ENCODE measurements around the gene DCXR. TPM values are rescaled to one million over a fixed set of nuclear protein-coding genes. Genes with fewer than 3 reads are reported as not detected.

DCXR gene
- total and polyA plus RNA-seq, 9 donors, result 16.7 to 217 (median 131) TPM

DNA sequence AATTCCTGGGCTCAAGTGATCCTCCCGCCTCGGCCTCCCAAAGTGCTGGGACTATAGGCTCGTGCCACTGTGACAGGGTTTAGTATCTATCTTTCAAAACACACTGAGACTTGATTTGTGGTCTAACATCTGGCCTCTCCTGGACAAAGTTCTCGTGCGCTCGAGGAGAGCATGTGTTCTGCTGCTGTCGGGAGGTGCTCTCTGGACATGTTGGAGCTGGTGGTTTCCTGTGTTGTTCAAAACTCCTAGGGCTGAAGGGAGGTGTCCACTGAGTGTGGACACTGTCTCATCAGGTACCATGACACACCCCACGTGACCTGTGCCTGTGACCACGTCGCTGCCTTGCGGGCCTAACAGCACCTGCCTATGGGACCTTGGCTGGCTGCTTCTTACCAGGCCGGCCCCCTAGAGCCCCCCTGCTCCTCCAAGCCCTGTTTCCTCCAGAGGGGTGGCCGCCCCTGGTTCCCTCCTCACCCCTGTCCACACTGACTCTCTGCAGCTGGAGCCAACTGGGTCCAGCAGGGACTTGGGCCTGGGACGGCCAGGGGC is 8.5 kb upstream of the DCXR start:
- TF ChIP-seq CTCF (IDR thresholded peaks at IDR 0.05) (no peak), EP300 (IDR thresholded peaks at IDR 0.05) (no peak), POLR2A (IDR thresholded peaks at IDR 0.05) (no peak)
- DNase-seq, result no peak
- 52 to 63% (median 56%) methylated on average over 14 of the region's 14 CpGs for WGBS, 3 donors

GRCh38 chr17:82043507-82043906 is 6.0 kb upstream of the DCXR start:
- intact Hi-C loops (cut with DNase I), result no loop called here
- no peaks in the 10 kb centered on the region for H3K36me3 ChIP-seq
- no peaks in the 10 kb centered on the region for H3K4me1 ChIP-seq (ENCODE audit: insufficient read depth)
- no peak overlapping the region for H3K27ac ChIP-seq
- no peaks in the 10 kb centered on the region for H3K27me3 ChIP-seq
- H3K4me3 ChIP-seq, result no peak overlapping the region
- 61 to 70% (median 67%) methylated on average over 12 to 16 of the region's 16 CpGs for WGBS, 3 donors
- no peak for TF ChIP-seq POLR2A (IDR thresholded peaks at IDR 0.05)
- no peak for TF ChIP-seq EP300 (IDR thresholded peaks at IDR 0.05)
- TF ChIP-seq CTCF (IDR thresholded peaks at IDR 0.05), result no peak
- no peaks in the 10 kb centered on the region for H3K9me3 ChIP-seq
- DNase-seq, result no peak

More for the DNA sequence above, 8.5 kb upstream of the DCXR start:
- Histone ChIP-seq H3K27ac (no peak overlapping the region), H3K4me1 (ENCODE audit: insufficient read depth) (peaks cover 9% of the 10 kb centered on the region), H3K27me3 (no peaks in the 10 kb centered on the region), H3K4me3 (no peak overlapping the region), H3K9me3 (no peaks in the 10 kb centered on the region), H3K36me3 (no peaks in the 10 kb centered on the region)
- intact Hi-C loops (cut with DNase I), result no loop called here

GRCh38 chr17:82042649-82043048 is 5.2 kb upstream of the DCXR start:
- WGBS, 3 donors, result 80 to 85% (median 83%) methylated on average over 9 of the region's 9 CpGs
- Histone ChIP-seq H3K9me3 (no peaks in the 10 kb centered on the region), H3K4me3 (no peak overlapping the region), H3K4me1 (ENCODE audit: insufficient read depth) (no peaks in the 10 kb centered on the region), H3K27ac (no peak overlapping the region), H3K27me3 (no peaks in the 10 kb centered on the region), H3K36me3 (no peaks in the 10 kb centered on the region)
- TF ChIP-seq EP300 (IDR thresholded peaks at IDR 0.05), result no peak
- TF ChIP-seq POLR2A (IDR thresholded peaks at IDR 0.05), result no peak
- TF ChIP-seq CTCF (IDR thresholded peaks at IDR 0.05), result no peak
- intact Hi-C loops (cut with DNase I), result no loop called here
- DNase-seq, result no peak

DNA sequence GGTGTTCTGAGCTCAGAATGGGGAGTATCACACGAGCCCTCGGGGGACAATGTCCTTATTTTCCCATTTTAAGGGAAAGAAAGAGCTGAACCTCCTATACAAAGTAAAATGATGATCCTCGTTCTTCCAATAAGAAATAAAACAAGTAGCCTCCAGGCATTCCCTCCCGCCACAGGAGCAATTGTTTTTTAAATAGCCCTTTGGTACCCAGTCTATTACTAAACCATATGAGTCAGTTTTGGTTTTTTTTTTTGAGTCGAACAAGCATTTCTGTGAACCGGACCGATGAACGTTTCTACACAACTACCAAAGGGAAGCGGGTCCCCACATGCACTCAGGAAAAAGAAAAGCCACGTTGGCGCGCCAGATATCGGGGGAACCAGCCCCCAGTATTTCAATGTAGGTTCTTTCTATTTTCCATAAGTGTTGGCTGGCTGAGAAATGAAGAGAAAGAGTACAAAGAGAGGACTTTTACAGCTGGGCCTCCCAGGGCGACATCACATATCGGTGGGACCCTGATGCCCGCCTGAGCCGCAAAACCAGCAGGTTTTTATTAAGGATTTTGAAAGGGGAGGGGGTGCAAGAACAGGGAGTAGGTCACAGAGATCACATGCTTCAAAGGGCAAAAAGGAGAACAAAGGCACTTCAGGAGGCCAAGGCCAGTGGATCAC is 3.8 kb upstream of the DCXR start:
- no peaks in the 10 kb centered on the region for H3K36me3 ChIP-seq
- WGBS, 3 donors, result 83 to 88% (median 85%) methylated on average over 17 of the region's 17 CpGs
- intact Hi-C loops (cut with DNase I), result no loop called here
- TF ChIP-seq POLR2A (IDR thresholded peaks at IDR 0.05), result no peak
- no peak for TF ChIP-seq EP300 (IDR thresholded peaks at IDR 0.05)
- no peak for TF ChIP-seq CTCF (IDR thresholded peaks at IDR 0.05)
- H3K4me3 ChIP-seq, result no peak overlapping the region
- no peak for DNase-seq
- no peak overlapping the region for H3K27ac ChIP-seq
- H3K9me3 ChIP-seq, result no peaks in the 10 kb centered on the region
- H3K27me3 ChIP-seq, result no peaks in the 10 kb centered on the region
- H3K4me1 ChIP-seq (ENCODE audit: insufficient read depth), result peaks cover 5% of the 10 kb centered on the region
